GM03348 (cell line): ENCODE measurements around the gene ARHGAP19.
"Not testable (repeated sequence)": the region's sequence is repeated elsewhere in the genome, so short reads cannot be mapped to it uniquely, and the experiment has no call there.

ENCODE experiments used
- DNase-seq: peaks from one replicate; pipeline ENCODE4 v3.0.0; 2012; ENCODE audit warnings: low spot score

The ARHGAP19 gene

DNA sequence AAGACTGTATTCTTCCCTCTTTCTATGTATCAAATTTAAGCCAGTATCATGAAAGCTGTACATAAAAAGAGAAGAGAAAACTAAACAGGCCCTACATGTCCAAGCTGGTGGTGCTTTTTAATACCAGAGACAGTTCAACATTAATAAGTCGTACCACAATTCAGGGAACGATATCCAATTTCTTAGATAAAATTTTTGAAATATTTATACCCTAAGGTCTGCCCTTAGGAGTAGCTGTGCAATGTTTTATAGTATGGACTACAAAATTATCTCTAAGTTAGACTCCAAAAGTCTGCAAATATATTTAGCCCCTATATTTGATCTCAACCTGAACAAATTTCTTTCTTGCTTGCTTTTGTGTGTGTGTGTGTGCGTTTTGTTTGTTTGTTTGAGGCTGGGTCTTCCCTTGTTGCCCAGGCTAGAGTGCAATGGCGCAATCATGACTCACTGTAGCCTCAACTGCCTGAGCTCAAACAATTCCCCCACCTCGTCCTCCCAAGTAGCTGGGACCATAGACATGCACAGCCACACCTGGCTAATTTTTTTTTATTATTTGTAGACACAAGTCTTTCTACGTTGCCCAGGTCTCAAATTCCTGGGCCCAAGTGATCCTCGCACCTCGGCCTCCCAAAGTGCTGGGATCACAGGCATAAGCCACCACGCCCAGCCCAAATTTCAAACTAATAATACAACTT is 13.2 kb downstream of the ARHGAP19 start:
- DNase-seq = no peak

DNA sequence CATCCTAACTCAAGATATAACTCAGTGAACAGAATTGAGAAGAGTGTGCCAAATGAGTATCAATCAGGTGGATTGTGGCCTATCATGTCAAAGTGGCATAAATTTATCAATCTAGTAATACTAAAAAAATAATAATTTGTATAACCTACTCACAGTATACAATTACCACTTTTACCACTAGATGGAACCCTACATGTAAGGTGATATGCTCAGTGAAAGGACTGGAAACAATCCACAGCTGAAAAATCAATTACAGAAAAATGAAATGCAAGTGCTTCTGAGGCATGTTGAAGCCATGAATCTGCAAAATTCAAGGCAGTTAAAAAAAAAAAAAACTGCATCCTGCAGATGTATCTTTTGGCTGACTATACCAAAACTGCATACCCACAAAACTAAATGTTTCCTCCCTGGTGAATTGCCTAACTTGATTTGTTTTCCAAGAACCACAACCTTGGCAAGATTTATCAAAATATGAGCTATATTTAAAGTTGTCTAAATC is 13.9 kb downstream of the ARHGAP19 start:
- DNase-seq = peak; percentile 81

- DNase-seq = no peak
These were observed 14.9 kb downstream of the ARHGAP19 start for GRCh38 chr10:97277551-97277950.

- no peak for DNase-seq
These were observed 17.6 kb downstream of the ARHGAP19 start for GRCh38 chr10:97274828-97275227.

DNA sequence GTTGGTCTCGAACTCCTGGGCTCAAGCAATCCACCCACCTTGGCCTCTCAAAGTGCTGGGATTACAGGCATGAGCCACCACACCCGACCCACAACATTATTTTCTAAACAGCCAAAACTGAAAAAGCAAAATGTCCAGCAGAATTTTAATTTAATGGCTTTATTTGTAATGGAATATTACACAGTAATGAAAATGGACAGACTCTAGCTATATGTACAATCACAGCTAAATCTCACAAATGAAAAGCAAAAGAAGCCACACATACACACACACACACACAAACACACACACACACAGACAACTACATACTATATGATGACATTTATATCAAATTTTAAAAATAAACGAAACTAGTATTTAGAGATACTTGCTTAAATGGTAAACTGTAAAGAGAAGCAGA is 18.7 kb downstream of the ARHGAP19 start:
- no peak for DNase-seq

DNA sequence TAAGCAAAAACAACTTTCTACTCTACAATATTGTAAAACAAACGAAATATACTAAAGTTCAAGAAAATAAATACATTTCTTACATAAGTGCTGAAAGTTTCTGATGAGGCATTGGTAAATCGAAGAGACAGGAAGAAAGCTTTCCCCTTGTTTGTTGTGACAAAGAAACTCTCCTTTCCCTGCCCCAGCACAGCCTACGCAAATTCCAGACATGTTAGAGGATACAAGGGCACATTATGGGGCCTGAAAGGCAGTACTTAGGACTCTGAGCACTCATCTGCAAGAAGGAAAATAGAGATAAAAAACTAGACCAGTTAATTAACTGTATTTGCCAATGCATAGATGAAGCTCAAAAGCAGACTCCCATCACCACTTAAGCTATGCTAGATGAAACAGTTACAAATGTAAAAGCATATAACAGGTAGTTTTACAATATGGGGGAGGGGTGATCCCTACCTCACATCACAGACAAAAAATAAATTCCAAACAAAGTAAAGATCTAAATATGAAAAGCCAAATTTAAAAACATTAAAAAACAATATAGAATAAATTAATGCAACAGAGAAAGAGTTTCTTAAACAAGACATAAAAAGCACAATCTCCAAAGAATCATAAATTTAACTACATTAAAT is 21.8 kb downstream of the ARHGAP19 start:
- DNase-seq = peak; percentile 41

DNA sequence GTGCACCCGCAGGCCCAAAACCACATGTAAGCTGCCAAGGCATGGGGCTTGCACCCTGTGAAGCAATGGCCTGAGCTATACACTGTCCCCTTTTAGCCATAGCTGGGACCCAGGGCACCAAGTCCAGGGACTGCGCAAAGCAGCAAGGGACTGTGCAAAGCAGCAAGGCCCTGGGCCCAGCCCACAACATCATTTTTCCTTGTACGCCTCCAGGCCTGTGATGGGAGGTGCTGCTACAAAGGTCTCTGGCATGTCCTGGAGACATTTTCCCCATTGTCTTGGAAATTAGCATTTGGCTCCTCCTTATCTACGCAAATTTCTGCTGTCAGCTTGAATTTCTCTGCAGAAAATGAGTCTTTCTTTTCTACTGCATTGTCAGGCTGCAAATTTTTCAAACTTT is 24.8 kb downstream of the ARHGAP19 start:
- DNase-seq = no peak

DNA sequence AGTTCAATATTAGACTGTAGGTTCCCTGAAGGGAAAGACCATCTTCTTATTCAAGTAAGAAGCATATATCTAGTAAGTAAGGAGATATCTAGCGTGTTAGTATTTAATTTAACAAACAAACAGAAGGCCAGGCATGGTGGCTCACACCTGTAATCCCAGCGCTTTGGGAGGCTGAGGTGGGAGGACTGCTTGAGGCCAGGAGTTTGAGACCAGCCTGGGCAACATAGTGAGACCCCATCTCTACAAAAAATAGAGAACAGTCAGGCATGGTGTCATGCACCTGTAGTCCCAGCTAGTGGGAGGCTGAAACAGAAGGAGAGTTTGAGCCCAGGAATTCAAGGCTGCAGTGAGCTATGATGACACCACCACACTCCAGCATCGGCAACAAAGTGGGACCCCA is 27.3 kb downstream of the ARHGAP19 start:
- not testable (repeated sequence) for DNase-seq

GRCh38 chr10:97263971-97264370 is 28.5 kb downstream of the ARHGAP19 start:
- DNase-seq = no peak

DNA sequence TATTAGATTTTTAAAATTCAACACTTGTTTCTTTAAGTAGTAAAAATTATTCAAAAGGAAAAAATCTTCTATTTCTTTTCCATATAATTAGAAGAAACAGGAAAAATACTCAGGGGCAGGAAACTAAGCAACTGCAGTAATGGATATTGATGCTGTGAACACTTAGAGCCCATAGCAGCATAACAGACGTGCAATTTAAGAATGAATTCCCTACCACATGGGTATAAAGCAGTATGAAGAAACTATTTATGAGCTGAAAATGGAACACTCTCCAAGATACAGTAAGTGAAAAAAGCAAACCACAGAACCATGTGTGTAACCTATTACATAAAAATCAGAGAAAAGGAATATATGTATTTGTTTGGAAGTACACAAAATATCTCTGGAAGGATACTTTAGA is 30.8 kb downstream of the ARHGAP19 start:
- no peak for DNase-seq

DNA sequence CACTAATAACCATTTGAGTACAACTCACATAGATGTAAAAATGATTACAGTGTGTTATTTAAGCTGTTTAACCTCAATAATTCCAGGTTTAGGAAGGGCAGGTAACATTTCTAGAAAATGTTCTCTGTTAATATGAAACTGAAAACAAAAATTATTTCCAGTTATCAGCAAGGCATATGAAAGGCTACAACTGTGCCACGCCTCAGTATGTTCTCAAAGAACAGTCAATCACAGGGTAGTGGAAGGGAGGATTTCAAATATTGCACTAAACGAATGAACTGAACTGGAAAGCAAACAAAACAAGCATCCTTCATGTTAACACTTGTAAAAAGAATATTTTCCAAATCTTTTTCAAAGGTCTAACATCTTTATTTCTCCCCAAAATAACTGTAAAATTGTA is 31.3 kb downstream of the ARHGAP19 start:
- DNase-seq = no peak

DNA sequence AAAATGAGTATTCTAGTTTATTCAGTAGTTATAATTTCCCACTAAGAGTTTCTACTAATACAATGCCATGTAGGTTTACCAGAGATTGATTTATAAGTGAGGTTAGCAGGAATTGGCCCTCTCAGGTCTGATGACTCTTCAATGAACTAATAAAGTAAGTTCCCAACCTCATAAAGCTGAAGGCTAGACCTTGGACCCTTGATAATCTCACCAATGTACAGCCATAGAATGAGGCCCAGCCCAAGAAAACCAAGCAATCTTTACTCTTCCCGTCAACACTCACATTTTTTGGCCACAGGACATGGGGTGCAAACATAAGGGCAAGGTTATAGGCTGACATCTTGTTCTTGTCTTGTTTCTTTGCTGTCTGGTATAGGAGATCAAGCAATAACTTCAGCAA is 33.3 kb downstream of the ARHGAP19 start:
- DNase-seq = no peak

- DNase-seq = no peak
These were observed 36.1 kb downstream of the ARHGAP19 start for GRCh38 chr10:97256356-97256755.

DNA sequence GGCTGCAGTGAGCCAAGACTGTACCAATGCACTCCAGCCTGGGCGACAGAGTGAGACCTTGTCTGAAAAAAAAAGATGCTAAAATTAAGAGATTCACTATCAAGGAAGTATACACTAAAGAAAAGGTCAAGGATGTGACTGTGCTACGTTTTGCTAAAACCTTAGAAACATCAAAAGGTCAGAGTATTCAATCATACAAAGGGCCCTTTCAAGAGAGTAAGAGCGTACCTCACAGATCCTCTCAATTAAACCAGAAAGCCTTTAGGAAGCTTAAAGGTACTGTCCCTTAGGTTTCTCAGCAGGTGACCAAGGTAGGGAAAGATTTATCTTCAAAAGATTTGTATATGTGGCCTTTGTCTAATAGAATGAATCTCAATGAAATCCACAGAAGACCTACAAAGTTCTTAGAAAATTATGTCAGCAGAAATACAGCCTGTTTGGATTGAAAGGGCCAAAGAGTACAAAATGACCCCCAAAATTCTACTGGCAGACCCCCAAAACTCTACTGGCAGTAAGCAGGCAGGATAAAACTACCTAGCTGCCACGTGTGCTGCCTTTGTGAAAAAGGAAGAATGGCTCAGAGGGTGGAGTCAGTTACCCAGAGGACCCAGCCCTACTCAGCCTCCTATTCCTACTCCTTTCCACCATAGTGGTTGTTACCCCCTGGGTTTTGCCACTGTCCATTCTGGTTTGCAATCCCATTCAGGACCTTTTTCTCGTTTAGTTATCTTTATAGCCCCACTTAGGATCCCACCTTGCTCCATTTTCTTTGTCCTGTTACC is 36.7 kb downstream of the ARHGAP19 start:
- no peak for DNase-seq

- no peak for DNase-seq
These were observed 37.7 kb downstream of the ARHGAP19 start for GRCh38 chr10:97254694-97255093.

DNA sequence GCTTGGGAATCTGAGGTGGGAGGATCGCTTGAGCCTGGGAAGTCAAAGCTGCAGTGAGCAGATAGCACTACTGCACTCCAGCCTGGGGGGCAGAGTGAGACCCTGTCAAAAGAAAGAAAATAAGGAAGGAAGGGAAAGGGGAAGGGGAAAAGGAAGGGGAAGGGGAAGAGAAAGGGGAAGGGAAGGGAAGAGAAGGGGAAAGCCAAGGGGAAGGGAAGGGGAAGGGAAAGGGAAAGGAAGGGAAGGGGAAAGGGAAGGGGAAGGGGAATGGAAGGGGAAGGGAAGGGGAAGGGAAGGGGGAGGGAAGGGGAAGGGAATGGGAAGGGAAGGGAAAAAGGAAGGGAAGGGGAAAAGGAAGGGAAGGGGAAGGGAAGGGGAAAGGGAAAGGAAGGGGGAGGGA is 41.5 kb downstream of the ARHGAP19 start:
- DNase-seq = no peak

DNA sequence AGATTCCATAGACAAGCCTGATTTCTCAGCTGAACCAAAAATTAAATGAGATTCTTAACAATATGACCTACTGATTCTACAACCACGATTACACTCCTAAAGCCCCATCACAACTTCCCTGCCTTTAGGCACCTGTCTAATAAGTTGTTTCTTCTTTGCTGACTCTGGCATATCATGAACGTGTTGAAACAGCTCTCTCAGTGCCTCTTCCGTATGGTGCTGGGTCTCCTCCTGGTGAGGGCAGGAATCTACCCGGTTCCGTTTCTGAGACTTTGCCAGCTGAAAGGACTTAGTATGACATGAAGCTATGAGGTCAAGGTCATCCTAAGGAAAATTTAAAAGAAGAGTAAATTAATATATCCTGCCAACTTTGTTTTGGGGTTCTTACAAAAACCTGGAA is 48.6 kb downstream of the ARHGAP19 start:
- DNase-seq = no peak

DNA sequence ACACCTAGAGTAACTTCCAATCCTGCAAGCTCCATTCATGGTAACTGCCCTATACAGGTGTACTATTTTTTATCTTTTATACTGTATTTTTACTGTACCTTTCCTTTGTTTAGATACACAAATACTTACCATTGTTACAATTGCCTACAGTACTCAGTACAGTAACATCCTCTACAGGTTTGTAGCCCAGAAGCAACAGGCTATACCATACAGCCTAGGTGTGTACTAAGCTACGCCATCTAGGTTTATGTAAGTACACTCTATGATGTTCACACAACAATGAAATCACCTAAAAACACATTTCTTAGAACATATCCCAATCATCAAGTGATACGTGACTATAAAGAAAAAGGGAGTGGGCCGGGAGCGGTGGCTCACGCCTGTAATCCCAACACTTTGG is 53.6 kb downstream of the ARHGAP19 start:
- no peak for DNase-seq

DNA sequence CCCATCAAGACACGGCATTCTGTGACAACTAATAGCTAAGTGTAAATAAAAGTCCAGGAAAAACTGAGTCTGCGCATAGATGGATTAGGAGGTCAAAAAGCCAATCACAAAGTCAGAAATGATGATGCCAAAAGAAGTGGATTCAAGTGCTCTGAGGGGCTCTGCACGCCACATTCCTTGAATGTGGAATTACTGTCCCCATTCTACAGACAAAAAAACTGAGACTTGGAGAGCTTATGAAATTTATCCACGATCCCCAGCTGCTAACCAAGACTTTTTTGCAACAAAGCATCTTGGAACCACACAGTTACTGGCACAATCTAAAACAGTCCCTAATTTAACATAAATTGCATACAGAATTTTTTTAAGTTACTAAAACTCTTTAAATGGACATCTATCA is 57.1 kb downstream of the ARHGAP19 start:
- no peak for DNase-seq

- DNase-seq = peak; percentile 66
These were observed 58.0 kb downstream of the ARHGAP19 start for GRCh38 chr10:97234400-97234799.

GRCh38 chr10:97230146-97230545 is 62.3 kb downstream of the ARHGAP19 start:
- DNase-seq = peak; percentile 7

DNA sequence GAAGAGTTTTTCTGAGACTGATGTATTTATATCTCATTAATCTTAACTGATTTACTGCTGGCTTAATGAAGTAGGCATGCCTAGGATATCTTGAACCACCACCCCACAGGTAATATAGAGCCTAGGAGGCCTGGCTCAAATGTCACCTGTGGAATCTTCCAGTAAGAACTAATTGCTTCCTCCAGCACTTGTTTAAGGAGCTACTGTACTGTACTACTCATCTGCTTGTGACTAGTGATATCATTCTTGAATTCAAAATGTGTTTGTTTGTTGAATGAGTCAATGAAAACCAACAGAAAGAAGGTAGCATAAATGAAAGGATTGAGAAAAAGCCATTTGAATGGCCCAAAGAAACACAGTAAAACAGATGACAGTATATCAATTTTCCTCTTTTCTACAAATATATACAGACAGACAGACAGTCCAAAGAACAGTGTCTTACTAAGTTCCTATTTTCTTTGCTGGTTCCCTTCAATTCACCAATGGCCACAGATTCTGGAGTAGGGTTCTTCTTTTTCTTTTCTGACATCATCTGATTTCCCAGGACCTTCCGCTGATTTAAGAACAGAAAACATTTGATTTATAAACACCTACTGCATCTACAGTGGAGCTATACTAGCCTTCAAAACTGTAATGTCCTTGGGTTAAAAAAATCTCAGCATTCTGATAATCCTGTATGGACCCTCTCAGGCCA is 63.0 kb downstream of the ARHGAP19 start:
- no peak for DNase-seq

DNA sequence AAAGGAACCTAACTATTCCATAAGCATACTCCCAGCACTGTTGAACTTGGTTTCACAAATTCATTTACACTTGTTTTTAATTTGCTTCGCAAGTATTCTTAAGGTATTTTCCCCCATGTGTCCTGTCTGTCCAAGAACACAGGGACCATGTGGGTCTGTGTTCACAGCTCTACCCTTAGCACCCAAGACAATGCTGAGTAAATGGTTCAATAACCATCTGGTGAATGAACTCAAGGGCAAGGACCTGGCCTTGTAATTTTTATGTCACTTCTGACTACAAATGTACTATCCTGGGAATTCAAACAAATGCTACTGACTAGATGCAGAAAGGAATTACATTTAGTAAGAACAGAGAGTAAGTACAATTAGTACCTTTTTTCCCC is 63.7 kb downstream of the ARHGAP19 start:
- no peak for DNase-seq
